GM19351 (cell line): ENCODE measurements around the gene GPR108.
"Not testable (repeated sequence)": the region's sequence is repeated elsewhere in the genome, so short reads cannot be mapped to it uniquely, and the experiment has no call there.

Source experiments
- ATAC-seq: cut with Tn5 transposase; IDR thresholded peaks from one replicate; pipeline ENCODE4 v1.9.1; 2021; ENCODE audit warnings: mild to moderate bottlenecking, moderate library complexity; ENCODE audit not compliant: unreplicated experiment

Gene GPR108

DNA sequence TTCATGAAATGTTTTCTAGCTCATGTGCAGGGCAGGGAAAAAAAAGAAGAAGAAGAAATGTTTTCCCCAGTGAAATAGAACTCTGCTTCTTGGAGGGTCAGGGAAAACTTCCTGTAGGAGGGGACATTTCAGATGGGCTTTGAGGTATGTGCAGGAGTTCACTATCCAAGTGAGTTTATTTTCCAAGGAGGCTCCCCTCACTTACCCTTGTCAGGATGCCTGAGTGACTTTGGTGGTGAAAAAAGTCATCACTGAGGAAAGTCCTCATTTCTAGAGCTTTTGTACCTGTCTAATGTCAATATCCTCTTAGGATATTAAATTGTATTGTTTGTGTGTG lies 16.3 kb downstream of the GPR108 start:
- ATAC-seq: no peak

DNA sequence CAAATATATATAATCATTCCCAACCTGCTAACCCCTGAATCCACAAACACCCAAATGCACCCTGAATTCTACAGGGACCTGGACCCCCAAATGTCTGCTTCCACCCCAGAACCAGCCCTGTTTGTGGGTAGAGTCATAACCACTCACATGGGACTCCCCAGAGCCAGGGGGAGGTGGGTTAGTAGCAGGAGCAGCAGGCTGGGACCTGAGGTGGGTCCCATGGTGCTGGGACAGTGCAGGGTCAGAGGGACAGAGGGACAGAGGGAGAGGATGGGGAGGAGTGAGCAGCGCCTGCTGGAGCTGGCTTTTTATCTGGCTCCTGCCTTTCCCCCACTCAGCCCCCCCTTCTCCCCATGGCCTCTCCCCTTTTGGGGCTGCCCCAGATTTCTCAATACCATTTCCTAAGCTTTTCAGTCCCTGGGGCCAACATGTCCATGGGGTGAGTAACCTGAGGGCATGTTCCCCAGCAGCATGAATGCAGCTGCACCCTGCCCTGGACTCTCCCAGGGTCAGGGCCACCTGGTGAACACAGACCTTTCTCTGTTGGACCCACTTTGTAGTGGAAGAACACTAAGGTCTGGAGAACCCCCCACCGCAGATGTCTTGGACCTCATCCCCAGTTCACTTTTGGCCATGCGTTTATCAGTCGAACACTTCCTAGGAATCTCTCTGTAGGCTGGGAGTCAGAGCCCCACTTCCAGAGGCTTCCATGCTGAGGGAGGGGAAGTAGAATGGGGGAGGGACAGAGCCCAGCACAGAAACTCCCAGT lies 16.8 kb downstream of the GPR108 start, which contains the start of gene C3:
C3 (minus strand) TSS at position 282 of the 769 bp plus-strand sequence; CDS start at position 221, 61 bp downstream.
- no peak for ATAC-seq

GRCh38 chr19:6719992-6720368 lies 17.4 kb downstream of the GPR108 start:
- no peak for ATAC-seq

GRCh38 chr19:6719540-6719861 lies 17.9 kb downstream of the GPR108 start:
- no peak for ATAC-seq

- ATAC-seq: no peak
These were observed 18.4 kb downstream of the GPR108 start for GRCh38 chr19:6718741-6719539.

DNA sequence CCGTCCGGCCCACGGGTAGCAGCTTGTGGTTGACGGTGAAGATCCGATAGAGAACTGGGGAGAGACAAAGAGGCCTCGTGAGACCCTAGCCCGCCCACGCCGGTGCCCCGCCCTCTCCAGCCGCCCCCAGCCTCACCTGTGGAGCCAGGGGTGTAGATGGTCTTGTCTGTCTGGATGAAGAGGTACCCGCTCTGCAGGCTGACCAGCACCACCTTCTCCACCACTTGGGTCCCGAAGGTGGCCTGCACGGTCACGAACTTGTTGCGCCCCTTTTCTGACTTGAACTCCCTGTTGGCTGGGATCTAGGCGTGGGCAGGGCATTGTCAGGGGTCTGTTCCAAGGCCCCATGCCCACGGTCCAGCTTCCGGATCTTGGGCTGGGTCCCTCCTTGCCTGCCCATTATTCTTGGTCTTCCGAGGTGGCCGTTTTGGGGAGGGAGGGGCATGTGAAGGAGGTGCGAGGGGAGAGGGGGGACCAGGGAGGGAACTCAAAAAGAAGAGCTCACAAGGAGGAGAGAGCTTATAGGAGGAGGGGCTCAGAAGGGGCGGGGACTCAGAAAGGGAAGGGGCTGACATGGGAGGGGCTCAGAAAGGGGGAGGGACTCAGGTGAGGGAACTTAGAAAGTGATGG lies 19.2 kb downstream of the GPR108 start:
- ATAC-seq: no peak

- no peak for ATAC-seq
These were observed 19.9 kb downstream of the GPR108 start for GRCh38 chr19:6717441-6717971.

DNA sequence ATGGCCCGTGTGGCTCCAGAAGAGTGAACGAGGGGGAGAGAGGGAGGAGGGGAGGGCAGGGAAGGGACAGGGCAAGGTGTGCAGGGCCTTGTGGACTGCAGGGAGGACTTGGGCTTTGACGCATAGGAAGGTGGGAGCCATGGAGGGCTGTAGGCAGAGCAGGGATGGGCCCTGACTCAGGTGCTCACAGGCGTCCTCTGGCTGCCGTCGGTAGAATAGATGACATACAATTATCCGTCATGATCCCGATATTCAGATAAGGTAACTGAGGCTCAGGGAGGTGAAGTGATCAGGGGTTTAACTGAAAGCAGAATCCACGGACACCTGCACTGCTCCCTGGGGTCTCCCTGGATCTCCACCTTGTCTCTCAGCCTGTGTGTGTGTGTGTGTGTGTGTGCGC lies 20.3 kb downstream of the GPR108 start:
- ATAC-seq: no peak

DNA sequence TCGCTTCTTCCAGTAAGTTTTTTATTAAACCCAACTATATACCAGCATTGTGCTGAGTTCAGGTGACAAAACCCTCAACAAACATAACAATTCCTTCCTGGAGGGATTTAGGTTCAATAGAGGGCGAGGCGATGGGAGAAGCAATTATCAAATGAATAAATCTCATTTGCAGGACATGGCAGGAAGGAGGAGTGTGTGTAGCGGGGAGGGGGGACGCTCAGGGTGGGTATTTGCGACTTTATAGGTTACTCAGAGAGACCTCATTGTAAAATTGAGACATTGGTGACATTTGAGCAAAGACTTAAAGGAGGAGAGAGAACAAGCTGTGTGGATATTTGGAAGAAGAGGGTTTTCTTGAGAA lies 20.8 kb downstream of the GPR108 start:
- no peak for ATAC-seq

DNA sequence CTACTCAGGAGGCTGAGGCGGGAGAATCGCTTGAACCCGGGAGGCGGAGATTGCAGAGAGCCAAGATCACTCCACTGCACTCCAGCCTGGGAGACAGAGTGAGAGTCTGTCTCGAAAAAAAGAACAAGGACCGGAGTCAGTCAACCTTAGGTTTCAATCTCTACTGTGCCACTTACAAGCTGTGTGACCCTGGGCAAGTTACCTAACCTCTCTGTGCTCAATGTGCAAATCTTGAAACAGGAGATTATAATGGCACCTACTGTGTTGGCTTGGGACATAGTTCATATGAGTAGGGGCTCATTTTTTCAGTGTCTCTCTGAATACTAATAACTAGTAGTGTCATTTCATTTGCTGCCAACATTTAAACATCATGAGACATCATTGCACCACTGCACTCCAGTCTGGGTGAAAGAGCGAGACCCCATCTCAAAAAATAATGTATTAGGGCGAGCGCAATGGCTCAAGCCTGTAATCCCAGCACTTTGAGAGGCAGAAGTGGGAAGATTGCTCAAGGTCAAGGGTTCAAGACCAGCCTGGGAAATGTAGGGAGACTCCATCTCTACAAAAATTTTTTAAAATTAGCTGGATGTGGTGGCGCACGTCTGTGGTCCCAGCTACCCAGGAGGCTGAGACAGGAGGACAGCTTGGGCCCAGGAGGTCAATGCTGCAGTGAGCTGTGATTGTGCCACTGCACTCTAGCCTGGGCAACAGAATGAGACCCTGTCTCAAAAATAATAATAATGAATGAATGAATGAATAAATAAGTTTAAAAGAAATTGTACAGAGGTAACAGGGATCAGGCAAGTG lies 22.4 kb downstream of the GPR108 start:
- ATAC-seq: no peak

GRCh38 chr19:6713773-6714692 lies 23.3 kb downstream of the GPR108 start:
- no peak for ATAC-seq

GRCh38 chr19:6712692-6713670 lies 24.4 kb downstream of the GPR108 start:
- ATAC-seq: no peak

- no peak for ATAC-seq
These were observed 25.1 kb downstream of the GPR108 start for GRCh38 chr19:6712231-6712630.

GRCh38 chr19:6711605-6712004 lies 25.8 kb downstream of the GPR108 start:
- no peak for ATAC-seq

DNA sequence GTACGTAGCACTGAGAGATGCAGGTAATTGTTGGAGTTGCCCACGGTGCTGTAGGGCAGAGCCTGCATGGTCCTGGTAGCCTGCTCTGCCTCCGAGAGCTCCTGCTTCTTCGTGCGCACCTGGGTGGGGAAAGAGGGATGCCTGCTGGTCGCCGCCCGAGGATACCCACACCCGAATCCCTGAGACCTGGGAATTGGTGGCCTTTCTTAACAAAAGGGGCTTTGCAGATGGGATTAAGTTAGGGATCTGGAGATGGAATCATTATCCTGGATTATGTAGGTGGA lies 26.4 kb downstream of the GPR108 start:
- no peak for ATAC-seq

- ATAC-seq: no peak
These were observed 26.9 kb downstream of the GPR108 start for GRCh38 chr19:6710273-6711077.

GRCh38 chr19:6709549-6709948 lies 27.8 kb downstream of the GPR108 start:
- ATAC-seq: no peak

GRCh38 chr19:6708913-6709312 lies 28.5 kb downstream of the GPR108 start:
- not testable (repeated sequence) for ATAC-seq
